H1 (cell line): ENCODE data around the gene UBE3C. TPM values are rescaled to one million over a fixed set of nuclear protein-coding genes. Genes with fewer than 3 reads are reported as not detected.

Experiments
- CTCF ChIP-seq, 3 experiments: IDR thresholded peaks; 1 replicate in 2 of 3; 2 replicates in 1 of 3; pipeline versions ENCODE4 v1.5.1 to v1.6.1; 2011; ENCODE audit warnings: low read length in 3 of 3, mild to moderate bottlenecking in 3 of 3, inconsistent platforms in 2 of 3, low read depth in 1 of 3, moderate library complexity in 1 of 3; ENCODE audit not compliant: insufficient read depth in 1 of 3; ENCODE audit errors: control extremely low read depth in 1 of 3
- KDM1A ChIP-seq: fragments of 200-600, 300-600 bp; sonication (generic); IDR thresholded peaks from 2 replicates; pipeline ENCODE4 v1.7.1; 2016; ENCODE audit warnings: mild to moderate bottlenecking, low read length, borderline replicate concordance
- polyA plus RNA-seq, 7 experiments: library from polyadenylated mRNA; depleted of rRNA in 3 of 7; stranded (reverse) in 5 of 7; unstranded in 2 of 7; fragments of >200 nt in 5 of 7; fragments of 200-250 nt in 2 of 7; gene quantifications; 1 replicate in 5 of 7; 2 replicates in 1 of 7; 4 replicates in 1 of 7; pipeline versions ENCODE4 v1.2.1 to v1.2.3, GENCODE V29; 2011 to 2013; ENCODE audit warnings: missing spikeins in 2 of 7, mixed read lengths in 2 of 7
- total RNA-seq: library from RNA; stranded (reverse); fragmentation: NEBNext Ultra II Directional; extraction: Animal tissue kit (Norgen Biotek cat#: 25700); gene quantifications from 2 replicates; pipeline ENCODE4 v1.2.1, GENCODE V29; 2021
- TF ChIP-seq, protein P1 (sequence below): IDR thresholded peaks from 2 replicates; pipeline ENCODE4 v1.6.1; 2012; ENCODE audit warnings: inconsistent platforms

Gene UBE3C
- total and polyA plus RNA-seq, 2 of the 8 experiments (the other 6 are each of a cell fraction or from before 2014, with no cell fraction given), result 32.0 to 54.1 TPM

GRCh38 chr7:157177333-157177982, 38.7 kb downstream of the UBE3C start (continued):
- TF ChIP-seq KDM1A (no peak), CTCF (IDR thresholded peaks at IDR 0.05; ENCODE audit: control extremely low read depth in 1 of 3, insufficient read depth in 1 of 3, low read depth in 1 of 3, low read length in 3 of 3) (no peak)
- TF ChIP-seq, protein P1, sequence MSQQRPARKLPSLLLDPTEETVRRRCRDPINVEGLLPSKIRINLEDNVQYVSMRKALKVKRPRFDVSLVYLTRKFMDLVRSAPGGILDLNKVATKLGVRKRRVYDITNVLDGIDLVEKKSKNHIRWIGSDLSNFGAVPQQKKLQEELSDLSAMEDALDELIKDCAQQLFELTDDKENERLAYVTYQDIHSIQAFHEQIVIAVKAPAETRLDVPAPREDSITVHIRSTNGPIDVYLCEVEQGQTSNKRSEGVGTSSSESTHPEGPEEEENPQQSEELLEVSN, result no peak
